ENCODE data around the gene B4GALNT3.

- TF ChIP-seq CTCF (IDR thresholded peaks at IDR 0.05): no peak
- no peak for TF ChIP-seq EP300 (IDR thresholded peaks at IDR 0.05)
These were observed 94.2 kb downstream of the B4GALNT3 start for GRCh38 chr12:554001-554285.
